Astrocyte (in vitro differentiated cells and primary cell): ENCODE measurements around the gene VBP1. TPM values are rescaled to one million over a fixed set of nuclear protein-coding genes. Genes with fewer than 3 reads are reported as not detected.

ENCODE experiments used
- DNase-seq: peaks from one replicate; pipeline ENCODE4 v3.0.0-alpha.2; 2010; ENCODE audit warnings: low read depth
- FAIRE-seq: peaks from 2 replicates; lab custom pipeline; 2011; peaks lifted over from hg19 to GRCh38; lab: Jason Lieb, UNC
- H2AFZ ChIP-seq: 2 replicates; pipeline ENCODE4 v1.6.0; 2012; ENCODE audit warnings: low read depth, low read length, inconsistent platforms
- H3K27ac ChIP-seq: 2 replicates; pipeline ENCODE4 v1.5.1; 2011; ENCODE audit warnings: low read depth, low read length, inconsistent platforms
- H3K27me3 ChIP-seq: 2 replicates; pipeline ENCODE4 v1.6.0; 2011; ENCODE audit warnings: low read length, inconsistent platforms; ENCODE audit not compliant: insufficient read depth
- H3K36me3 ChIP-seq: 2 replicates; pipeline ENCODE4 v1.5.1; 2011; ENCODE audit warnings: low read length, inconsistent platforms; ENCODE audit not compliant: insufficient read depth
- H3K4me1 ChIP-seq: 2 replicates; pipeline ENCODE4 v1.5.1; 2011; ENCODE audit warnings: low read length, inconsistent platforms; ENCODE audit not compliant: insufficient read depth
- H3K4me2 ChIP-seq: 2 replicates; pipeline ENCODE4 v1.6.0; 2012; ENCODE audit warnings: low read length, inconsistent platforms
- H3K4me3 ChIP-seq: 2 replicates; pipeline ENCODE4 v1.5.1; 2011; ENCODE audit warnings: low read depth, mild to moderate bottlenecking, low read length, inconsistent platforms; ENCODE audit not compliant: insufficient read depth
- H3K79me2 ChIP-seq: 2 replicates; pipeline ENCODE4 v1.6.0; 2012; ENCODE audit warnings: mild to moderate bottlenecking, low read length, inconsistent platforms; ENCODE audit not compliant: insufficient read depth
- H3K9ac ChIP-seq: 2 replicates; pipeline ENCODE4 v1.6.0; 2012; ENCODE audit warnings: mild to moderate bottlenecking, low read length, inconsistent platforms
- H3K9me3 ChIP-seq: 2 replicates; pipeline ENCODE4 v1.5.1; 2012; ENCODE audit warnings: low read depth, mild to moderate bottlenecking, low read length, inconsistent platforms; ENCODE audit not compliant: insufficient read depth
- H4K20me1 ChIP-seq: 2 replicates; pipeline ENCODE4 v1.6.0; 2012; ENCODE audit warnings: low read length, inconsistent platforms; ENCODE audit not compliant: insufficient read depth
- H3K27ac Mint-ChIP-seq: one replicate; pipeline ENCODE4 v1.8.0; 2021; ENCODE audit warnings: mild to moderate bottlenecking, mixed read lengths; ENCODE audit not compliant: unreplicated experiment
- H3K27me3 Mint-ChIP-seq: one replicate; pipeline ENCODE4 v1.8.0; 2021; ENCODE audit warnings: low read depth, mixed read lengths; ENCODE audit not compliant: unreplicated experiment
- H3K36me3 Mint-ChIP-seq: one replicate; pipeline ENCODE4 v1.8.0; 2021; ENCODE audit warnings: low read depth, mixed read lengths; ENCODE audit not compliant: unreplicated experiment
- H3K4me1 Mint-ChIP-seq: one replicate; pipeline ENCODE4 v1.8.0; 2021; ENCODE audit warnings: low read depth, mixed read lengths; ENCODE audit not compliant: unreplicated experiment
- H3K4me3 Mint-ChIP-seq: one replicate; pipeline ENCODE4 v1.8.0; 2021; ENCODE audit warnings: mild to moderate bottlenecking, moderate library complexity, mixed read lengths; ENCODE audit not compliant: unreplicated experiment
- H3K9me3 Mint-ChIP-seq: one replicate; pipeline ENCODE4 v1.8.0; 2021; ENCODE audit warnings: mild to moderate bottlenecking, mixed read lengths; ENCODE audit not compliant: unreplicated experiment
- EZH2 ChIP-seq: IDR thresholded peaks from 2 replicates; pipeline ENCODE4 v1.6.1; 2012; ENCODE audit warnings: mild to moderate bottlenecking, low read length, inconsistent platforms; ENCODE audit not compliant: insufficient read depth
- total RNA-seq: library from RNA; stranded (reverse); gene quantifications from 2 replicates; pipeline ENCODE4 v1.2.1, GENCODE V29; 2021
- TF ChIP-seq, protein P1 (sequence below): IDR thresholded peaks from 2 replicates; pipeline ENCODE4 v1.5.1; 2011; ENCODE audit warnings: low read depth, mild to moderate bottlenecking, inconsistent platforms, low read length, moderate library complexity; ENCODE audit not compliant: insufficient read depth

VBP1 gene
- total RNA-seq, 1 donor from 2014 or later: 52.3 TPM

DNA sequence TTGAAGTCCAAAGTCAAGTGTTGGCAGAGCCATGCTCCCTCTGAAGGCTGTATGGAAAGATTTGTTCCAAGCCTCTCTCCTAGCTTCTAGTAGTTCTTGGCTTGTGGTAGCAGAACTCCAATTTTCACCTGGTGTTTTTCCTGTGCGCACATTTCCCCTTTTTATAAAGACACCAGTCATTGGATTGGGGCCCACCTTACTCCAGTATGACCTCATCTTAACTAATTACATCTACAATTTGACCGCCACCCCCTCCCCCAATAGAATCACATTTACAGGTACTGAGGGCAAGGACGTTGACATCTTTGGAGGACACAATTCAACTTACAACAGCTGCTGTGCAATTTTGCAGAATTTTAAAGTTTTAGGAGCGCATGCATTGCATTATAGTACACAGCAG is 31.2 kb downstream of the VBP1 start:
- H3K36me3 ChIP-seq: no peaks in the 10 kb centered on the region
- Mint-ChIP-seq H3K9me3 (no peaks in the 10 kb centered on the region), H3K36me3 (no peaks in the 10 kb centered on the region), H3K4me3 (no peak overlapping the region), H3K4me1 (peaks cover 6% of the 10 kb centered on the region), H3K27me3 (no peaks in the 10 kb centered on the region), H3K27ac (no peak overlapping the region)
- TF ChIP-seq EZH2: no peak
- FAIRE-seq (no peak), DNase-seq (no peak)
- H3K9ac ChIP-seq: no peak overlapping the region
- no peaks in the 10 kb centered on the region for H3K27me3 ChIP-seq
- H2AFZ ChIP-seq: no peak overlapping the region
- H3K4me2 ChIP-seq: no peak overlapping the region
- no peaks in the 10 kb centered on the region for H3K9me3 ChIP-seq
- H3K79me2 ChIP-seq: no peaks in the 10 kb centered on the region
- H3K27ac ChIP-seq: no peak overlapping the region
- H3K4me3 ChIP-seq: no peak overlapping the region
- no peaks in the 10 kb centered on the region for H4K20me1 ChIP-seq
- no peaks in the 10 kb centered on the region for H3K4me1 ChIP-seq

DNA sequence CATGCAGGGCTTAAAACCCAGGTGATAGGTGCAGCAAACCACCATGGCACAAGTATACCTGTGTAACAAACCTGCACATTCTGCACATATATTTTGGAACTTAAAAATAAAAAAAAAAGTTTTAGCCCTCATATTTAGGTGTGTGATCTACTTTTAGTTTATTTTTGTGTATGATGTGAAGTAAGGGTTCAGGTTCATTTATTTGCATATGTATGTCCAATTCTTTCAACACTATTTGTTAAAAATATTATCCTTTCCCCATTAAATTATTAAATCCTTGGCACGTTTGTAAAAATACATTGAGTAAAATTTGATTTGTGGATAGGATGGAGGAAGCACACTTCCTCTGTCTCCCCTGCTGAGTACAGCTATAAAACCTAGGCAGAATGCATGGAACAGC is 35.1 kb downstream of the VBP1 start:
- Histone ChIP-seq H3K4me3 (no peak overlapping the region), H4K20me1 (no peaks in the 10 kb centered on the region), H3K9me3 (no peaks in the 10 kb centered on the region), H2AFZ (no peak overlapping the region), H3K27me3 (no peaks in the 10 kb centered on the region), H3K79me2 (no peaks in the 10 kb centered on the region), H3K27ac (no peak overlapping the region), H3K4me2 (no peak overlapping the region), H3K9ac (no peak overlapping the region), H3K4me1 (no peaks in the 10 kb centered on the region), H3K36me3 (no peaks in the 10 kb centered on the region)
- DNase-seq (no peak), FAIRE-seq (peak; percentile 88)
- H3K36me3 Mint-ChIP-seq: no peaks in the 10 kb centered on the region
- peaks cover 6% of the 10 kb centered on the region for H3K4me1 Mint-ChIP-seq
- no peak overlapping the region for H3K27ac Mint-ChIP-seq
- H3K4me3 Mint-ChIP-seq: no peak overlapping the region
- H3K27me3 Mint-ChIP-seq: no peaks in the 10 kb centered on the region
- no peak for TF ChIP-seq EZH2
- TF ChIP-seq, protein P1, sequence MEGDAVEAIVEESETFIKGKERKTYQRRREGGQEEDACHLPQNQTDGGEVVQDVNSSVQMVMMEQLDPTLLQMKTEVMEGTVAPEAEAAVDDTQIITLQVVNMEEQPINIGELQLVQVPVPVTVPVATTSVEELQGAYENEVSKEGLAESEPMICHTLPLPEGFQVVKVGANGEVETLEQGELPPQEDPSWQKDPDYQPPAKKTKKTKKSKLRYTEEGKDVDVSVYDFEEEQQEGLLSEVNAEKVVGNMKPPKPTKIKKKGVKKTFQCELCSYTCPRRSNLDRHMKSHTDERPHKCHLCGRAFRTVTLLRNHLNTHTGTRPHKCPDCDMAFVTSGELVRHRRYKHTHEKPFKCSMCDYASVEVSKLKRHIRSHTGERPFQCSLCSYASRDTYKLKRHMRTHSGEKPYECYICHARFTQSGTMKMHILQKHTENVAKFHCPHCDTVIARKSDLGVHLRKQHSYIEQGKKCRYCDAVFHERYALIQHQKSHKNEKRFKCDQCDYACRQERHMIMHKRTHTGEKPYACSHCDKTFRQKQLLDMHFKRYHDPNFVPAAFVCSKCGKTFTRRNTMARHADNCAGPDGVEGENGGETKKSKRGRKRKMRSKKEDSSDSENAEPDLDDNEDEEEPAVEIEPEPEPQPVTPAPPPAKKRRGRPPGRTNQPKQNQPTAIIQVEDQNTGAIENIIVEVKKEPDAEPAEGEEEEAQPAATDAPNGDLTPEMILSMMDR: no peak
- H3K9me3 Mint-ChIP-seq: no peaks in the 10 kb centered on the region

DNA sequence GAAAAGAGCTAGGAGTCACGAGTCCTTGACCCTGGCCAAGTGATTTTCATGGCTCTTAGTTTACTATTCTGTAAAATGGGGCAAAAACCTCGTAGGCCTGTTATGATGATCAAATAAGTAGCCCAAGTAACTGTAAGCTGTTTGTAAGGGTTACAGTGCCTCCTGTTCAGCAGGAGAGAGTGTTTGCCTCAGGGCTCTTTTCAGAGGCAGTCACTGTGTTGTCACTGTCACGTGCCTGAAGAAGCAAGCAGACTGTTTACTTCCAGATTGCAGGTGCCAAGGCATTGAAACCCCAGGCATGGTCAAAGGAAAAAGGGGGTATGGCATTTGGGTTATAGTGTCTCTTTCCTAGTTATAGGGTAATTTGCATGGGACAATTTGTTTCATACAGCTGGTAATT is 43.5 kb downstream of the VBP1 start:
- Mint-ChIP-seq H3K9me3 (no peaks in the 10 kb centered on the region), H3K4me1 (no peaks in the 10 kb centered on the region), H3K36me3 (no peaks in the 10 kb centered on the region), H3K4me3 (no peak overlapping the region), H3K27ac (no peak overlapping the region), H3K27me3 (peaks cover 2% of the 10 kb centered on the region)
- Histone ChIP-seq H3K4me3 (no peak overlapping the region), H3K4me1 (no peaks in the 10 kb centered on the region), H3K4me2 (no peak overlapping the region), H3K36me3 (no peaks in the 10 kb centered on the region), H3K9ac (no peak overlapping the region), H3K27me3 (no peaks in the 10 kb centered on the region), H3K79me2 (no peaks in the 10 kb centered on the region), H2AFZ (no peak overlapping the region), H3K9me3 (no peaks in the 10 kb centered on the region), H3K27ac (no peak overlapping the region), H4K20me1 (no peaks in the 10 kb centered on the region)
- DNase-seq (no peak), FAIRE-seq (peak; percentile 34)
- TF ChIP-seq, protein P1: no peak
- no peak for TF ChIP-seq EZH2
